Esophagus (tissue), 2 donors: ENCODE results near the gene ALG12. TPM values are rescaled to one million over a fixed set of nuclear protein-coding genes. Genes with fewer than 3 reads are reported as not detected.

ENCODE experiments used
- H3K27ac ChIP-seq, 2 donors: one replicate each; pipeline ENCODE4 v1.5.1; 2013; ENCODE audit warnings: low read depth in 2 of 2, mild to moderate bottlenecking in 2 of 2, inconsistent platforms in 1 of 2, low read length in 1 of 2, moderate library complexity in 1 of 2
- H3K27me3 ChIP-seq, 2 donors: one replicate each; pipeline ENCODE4 v1.6.1; 2013; ENCODE audit warnings: low read length in 2 of 2, control low read depth in 1 of 2, mild to moderate bottlenecking in 1 of 2; ENCODE audit not compliant: insufficient read depth in 2 of 2, control insufficient read depth in 1 of 2
- H3K36me3 ChIP-seq, 2 donors: one replicate each; pipeline ENCODE4 v1.6.1; 2013; ENCODE audit warnings: low read length in 1 of 2; ENCODE audit not compliant: control insufficient read depth in 2 of 2, insufficient read depth in 2 of 2
- H3K4me1 ChIP-seq, 2 donors: one replicate each; pipeline ENCODE4 v1.6.1; 2013; ENCODE audit warnings: low read length in 1 of 2; ENCODE audit not compliant: control insufficient read depth in 2 of 2, insufficient read depth in 2 of 2
- H3K4me3 ChIP-seq, 2 donors: one replicate each; pipeline ENCODE4 v1.5.1; 2013; ENCODE audit warnings: low read length in 2 of 2, mild to moderate bottlenecking in 2 of 2, low read depth in 1 of 2, moderate library complexity in 1 of 2
- H3K9me3 ChIP-seq, 2 donors: one replicate each; pipeline ENCODE4 v1.6.1; 2013; ENCODE audit warnings: mild to moderate bottlenecking in 2 of 2, low read depth in 1 of 2, low read length in 1 of 2, moderate library complexity in 1 of 2; ENCODE audit not compliant: control insufficient read depth in 2 of 2, insufficient read depth in 1 of 2
- WGBS, 2 donors: extraction: QIAGEN DNeasy Blood & Tissue Kit; methylation state at CpG; one replicate each; pipeline ENCODE4 v1.1.7; 2013; 5-methylcytosine and 5-hydroxymethylcytosine counted together
- polyA plus RNA-seq, 2 donors: library from polyadenylated mRNA; stranded (reverse); fragments of 200-250 nt; gene quantifications; one replicate each; pipeline ENCODE4 v1.2.3, GENCODE V29; 2013
- donor health status: healthy with polysubstance abuse.
- donor health status: Bipolar disorder and iron deficiency.

Gene ALG12
- polyA plus RNA-seq, 2 donors: 8.6 TPM

DNA sequence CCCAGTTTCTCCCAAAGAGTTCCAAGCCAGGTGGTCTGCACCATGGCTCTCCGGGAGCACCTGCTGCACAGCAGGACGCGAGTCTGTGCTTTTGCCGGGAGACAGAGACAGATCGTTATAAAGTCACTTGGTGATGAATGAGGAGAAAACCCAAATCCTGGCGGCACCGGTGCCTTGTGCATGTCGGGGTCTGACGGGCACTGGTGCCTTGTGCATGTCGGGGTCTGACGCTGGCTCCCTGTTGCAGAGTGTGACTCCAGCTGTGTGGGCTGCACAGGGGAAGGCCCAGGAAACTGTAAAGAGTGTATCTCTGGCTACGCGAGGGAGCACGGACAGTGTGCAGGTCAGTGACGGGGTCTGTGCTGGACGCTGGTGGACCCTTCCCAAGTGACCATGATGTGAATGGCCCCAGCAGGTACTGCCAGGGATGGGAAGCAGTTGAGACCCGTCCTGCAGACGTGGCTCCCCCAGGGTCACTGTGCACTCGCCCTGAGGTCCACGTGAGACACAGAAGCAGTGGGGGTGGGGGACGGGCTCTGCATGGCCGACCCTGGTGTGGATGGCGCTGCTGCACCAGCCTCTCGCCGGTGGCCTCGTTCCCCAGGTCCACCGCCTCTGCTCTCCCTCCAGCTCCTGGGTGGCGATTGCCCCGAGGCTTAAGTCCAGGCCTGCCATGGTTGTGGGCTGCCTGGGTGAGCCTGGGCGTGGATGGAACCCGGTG is 6.0 kb upstream of the ALG12 start:
- WGBS, 2 donors: 94 to 96% methylated on average over 30 to 31 of the region's 31 CpGs
- no peaks in the 10 kb centered on the region for H3K9me3 ChIP-seq
- no peaks in the 10 kb centered on the region for H3K27me3 ChIP-seq
- H3K27ac ChIP-seq: no peak overlapping the region
- H3K4me3 ChIP-seq: no peak overlapping the region
- peaks cover 0 to 25% of the 10 kb centered on the region in 2 donors for H3K36me3 ChIP-seq
- H3K4me1 ChIP-seq: peaks cover 0 to 2% of the 10 kb centered on the region in 2 donors

DNA sequence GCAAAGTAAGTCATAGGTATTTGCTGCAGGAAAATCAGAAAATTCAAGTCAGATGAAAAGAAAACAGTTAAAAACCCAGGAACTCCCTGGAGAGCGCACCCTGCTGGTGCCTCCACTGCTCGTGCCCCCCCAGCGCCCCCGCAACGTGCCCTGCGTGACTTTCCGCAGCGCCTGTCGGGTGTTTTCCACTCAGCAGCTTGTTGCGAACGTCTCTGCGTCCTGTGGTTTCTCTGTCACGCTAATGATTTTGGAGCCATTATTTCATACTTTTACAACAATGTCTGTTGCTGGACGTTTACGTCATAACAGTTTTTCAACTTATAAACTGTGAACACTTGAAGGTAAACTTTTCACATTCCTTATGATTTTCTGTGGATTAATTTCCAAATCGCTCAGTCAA is 5.2 kb upstream of the ALG12 start:
- 58 to 68% methylated on average over 16 of the region's 16 CpGs for WGBS, 2 donors
- peaks cover 0 to 25% of the 10 kb centered on the region in 2 donors for H3K36me3 ChIP-seq
- H3K27ac ChIP-seq: no peak overlapping the region
- no peaks in the 10 kb centered on the region for H3K9me3 ChIP-seq
- H3K4me3 ChIP-seq: no peak overlapping the region
- H3K4me1 ChIP-seq: peaks cover 0 to 5% of the 10 kb centered on the region in 2 donors
- H3K27me3 ChIP-seq: no peaks in the 10 kb centered on the region

DNA sequence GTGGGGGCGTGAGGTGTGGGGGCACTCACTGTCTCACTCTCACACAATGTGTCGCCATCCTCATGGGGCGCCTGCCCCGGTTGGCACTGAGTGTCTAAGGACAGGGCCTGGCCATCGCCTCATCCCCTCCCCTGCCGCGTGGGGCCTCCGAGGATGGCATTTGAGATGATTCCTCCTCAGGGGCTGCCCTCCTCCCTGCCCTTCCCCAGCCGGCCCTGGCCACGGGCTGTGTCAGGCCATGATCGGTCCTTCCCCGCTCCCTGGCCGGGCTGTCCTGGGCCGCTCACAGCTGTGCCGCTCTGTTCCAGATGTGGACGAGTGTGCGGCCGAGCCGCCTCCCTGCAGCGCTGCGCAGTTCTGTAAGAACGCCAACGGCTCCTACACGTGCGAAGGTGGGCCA is 4.7 kb upstream of the ALG12 start:
- Histone ChIP-seq H3K4me1 (peaks cover 0 to 5% of the 10 kb centered on the region in 2 donors), H3K27ac (no peak overlapping the region), H3K4me3 (no peak overlapping the region), H3K9me3 (no peaks in the 10 kb centered on the region), H3K27me3 (no peaks in the 10 kb centered on the region), H3K36me3 (peaks cover 0 to 24% of the 10 kb centered on the region in 2 donors)
- 81 to 92% methylated on average over 25 of the region's 25 CpGs for WGBS, 2 donors

DNA sequence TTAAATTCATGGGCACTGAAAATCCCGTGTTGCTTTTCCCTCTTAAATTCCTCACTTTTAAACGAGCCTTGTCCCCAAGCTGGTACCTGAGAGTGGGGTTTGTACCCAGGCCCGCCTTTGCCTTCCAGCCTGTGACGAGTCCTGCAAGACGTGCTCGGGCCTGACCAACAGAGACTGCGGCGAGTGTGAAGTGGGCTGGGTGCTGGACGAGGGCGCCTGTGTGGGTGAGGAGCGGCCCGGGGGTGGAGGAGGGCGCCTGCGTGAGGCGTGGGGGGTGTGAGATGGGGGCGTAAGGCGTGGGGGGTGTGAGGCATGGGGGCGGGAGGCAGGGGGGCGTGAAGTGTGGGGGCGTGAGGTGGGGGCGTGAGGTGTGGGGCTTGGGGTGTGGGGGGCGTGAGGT is 4.2 kb upstream of the ALG12 start:
- H3K36me3 ChIP-seq: peaks cover 0 to 19% of the 10 kb centered on the region in 2 donors
- H3K27me3 ChIP-seq: no peaks in the 10 kb centered on the region
- no peak overlapping the region for H3K27ac ChIP-seq
- H3K4me3 ChIP-seq: no peak overlapping the region
- H3K9me3 ChIP-seq: no peaks in the 10 kb centered on the region
- peaks cover 0 to 5% of the 10 kb centered on the region in 2 donors for H3K4me1 ChIP-seq
- WGBS, 2 donors: 73 to 87% methylated on average over 21 to 22 of the region's 22 CpGs

DNA sequence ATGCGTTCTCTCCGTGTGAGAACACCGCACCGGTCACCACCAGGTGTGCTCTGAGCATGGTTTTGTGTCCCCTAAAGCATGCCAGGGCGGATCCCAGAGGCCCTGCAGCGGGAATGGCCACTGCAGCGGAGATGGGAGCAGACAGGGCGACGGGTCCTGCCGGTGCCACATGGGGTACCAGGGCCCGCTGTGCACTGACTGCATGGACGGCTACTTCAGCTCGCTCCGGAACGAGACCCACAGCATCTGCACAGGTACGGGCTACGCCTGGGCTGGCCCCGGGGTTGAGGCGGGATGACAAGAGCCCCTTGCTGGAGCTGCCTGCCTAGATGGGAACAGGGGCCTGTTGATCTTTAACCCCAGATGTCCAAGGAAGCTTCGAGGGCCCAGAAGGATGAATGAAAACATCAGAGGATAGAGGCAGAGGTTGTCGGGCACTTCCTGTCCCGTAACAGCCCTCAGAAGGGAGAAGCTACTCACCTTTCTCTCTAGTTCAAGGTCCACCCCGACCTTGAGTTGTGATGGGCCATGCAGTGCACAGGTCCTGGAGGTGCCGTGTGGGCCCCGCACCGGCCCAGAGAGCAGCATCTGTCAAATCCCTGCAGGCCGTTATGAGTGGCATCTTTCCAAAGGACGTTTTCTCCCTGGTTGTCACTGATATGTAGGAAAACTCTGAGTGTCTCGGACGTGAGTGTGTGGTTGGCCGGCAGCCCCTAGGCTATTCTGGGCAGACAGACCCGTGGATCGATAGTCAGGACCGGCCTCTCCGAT is 3.5 kb upstream of the ALG12 start:
- peaks cover 0 to 18% of the 10 kb centered on the region in 2 donors for H3K36me3 ChIP-seq
- peaks cover 0 to 2% of the 10 kb centered on the region in 2 donors for H3K9me3 ChIP-seq
- WGBS, 2 donors: 90 to 92% methylated on average over 35 of the region's 35 CpGs
- H3K27me3 ChIP-seq: no peaks in the 10 kb centered on the region
- H3K27ac ChIP-seq: no peak overlapping the region
- H3K4me1 ChIP-seq: peaks cover 3 to 11% of the 10 kb centered on the region in 2 donors
- no peak overlapping the region for H3K4me3 ChIP-seq

DNA sequence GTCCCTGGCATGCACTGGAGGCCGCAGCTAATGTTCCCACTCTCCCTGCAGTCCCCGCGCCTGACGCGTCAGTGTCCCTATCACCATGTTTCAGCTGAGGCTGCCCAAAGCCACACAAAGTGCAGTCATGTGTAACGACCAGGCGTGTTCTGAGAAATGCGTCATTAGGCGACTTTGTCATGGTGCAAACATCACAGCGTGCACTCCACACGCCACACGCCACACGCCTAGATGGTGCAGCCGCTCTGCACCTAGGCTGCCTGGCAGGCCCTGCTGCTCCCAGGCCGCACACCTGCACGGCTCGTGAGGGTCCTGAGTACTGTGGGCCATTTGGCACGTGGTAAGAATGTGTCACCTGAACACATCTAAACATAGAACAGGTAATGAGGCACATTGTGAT is 2.6 kb upstream of the ALG12 start:
- Histone ChIP-seq H3K4me1 (peaks cover 5 to 12% of the 10 kb centered on the region in 2 donors), H3K4me3 (no peak overlapping the region), H3K36me3 (peaks cover 0 to 17% of the 10 kb centered on the region in 2 donors), H3K9me3 (peaks cover 0 to 4% of the 10 kb centered on the region in 2 donors), H3K27ac (no peak overlapping the region), H3K27me3 (no peaks in the 10 kb centered on the region)
- WGBS, 2 donors: 94 to 96% methylated on average over 18 of the region's 18 CpGs

DNA sequence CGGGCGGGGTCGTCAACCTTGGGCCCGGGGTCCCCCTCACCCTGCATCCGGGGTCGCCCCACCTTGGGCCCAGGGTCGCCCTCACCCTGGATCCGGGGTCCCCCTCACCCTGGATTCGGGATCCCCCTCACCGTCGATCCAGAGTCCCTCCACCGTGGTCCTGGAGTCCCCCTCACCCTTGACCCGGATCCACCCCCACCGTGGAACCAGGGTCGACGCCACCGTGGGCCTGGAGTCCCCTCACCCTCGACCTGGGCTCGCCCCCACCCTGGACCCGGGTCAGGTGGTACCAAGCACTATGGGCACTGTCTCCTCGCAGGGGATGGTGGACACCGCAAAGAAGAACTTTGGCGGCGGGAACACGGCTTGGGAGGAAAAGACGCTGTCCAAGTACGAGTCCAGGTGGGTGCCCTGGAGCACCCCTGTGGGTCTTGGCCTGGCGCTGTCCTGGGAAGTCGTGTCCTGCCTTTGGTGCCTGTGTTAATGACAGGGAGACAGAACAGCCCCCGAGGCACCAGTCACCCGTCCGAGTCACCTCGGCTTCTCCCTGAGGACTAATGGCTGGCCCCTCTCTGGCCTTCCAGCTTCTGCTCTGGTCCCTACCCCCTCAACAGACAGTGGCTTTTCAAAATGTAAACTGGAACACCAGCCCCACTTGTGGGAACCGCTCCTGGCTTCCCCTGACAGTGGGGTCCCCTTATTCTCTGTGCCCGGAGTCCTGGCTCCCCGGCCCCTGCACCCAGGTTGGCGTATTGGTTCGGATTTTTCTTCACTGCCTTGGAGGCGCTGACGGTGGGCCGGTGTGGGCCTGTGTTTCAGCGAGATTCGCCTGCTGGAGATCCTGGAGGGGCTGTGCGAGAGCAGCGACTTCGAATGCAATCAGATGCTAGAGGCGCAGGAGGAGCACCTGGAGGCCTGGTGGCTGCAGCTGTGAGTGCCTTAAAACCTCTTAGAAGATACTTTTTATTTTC is 958 bp upstream of the ALG12 start:
- Histone ChIP-seq H3K27me3 (no peaks in the 10 kb centered on the region), H3K36me3 (peaks cover 0 to 11% of the 10 kb centered on the region in 2 donors), H3K4me1 (peaks cover 5 to 12% of the 10 kb centered on the region in 2 donors), H3K9me3 (peaks cover 0 to 4% of the 10 kb centered on the region in 2 donors), H3K27ac (peak overlapping the region in 1 of 2 donors; percentile 62), H3K4me3 (peak overlapping the region; percentile 55 to 68)
- WGBS, 2 donors: 39 to 45% methylated on average over 40 to 47 of the region's 47 CpGs

DNA sequence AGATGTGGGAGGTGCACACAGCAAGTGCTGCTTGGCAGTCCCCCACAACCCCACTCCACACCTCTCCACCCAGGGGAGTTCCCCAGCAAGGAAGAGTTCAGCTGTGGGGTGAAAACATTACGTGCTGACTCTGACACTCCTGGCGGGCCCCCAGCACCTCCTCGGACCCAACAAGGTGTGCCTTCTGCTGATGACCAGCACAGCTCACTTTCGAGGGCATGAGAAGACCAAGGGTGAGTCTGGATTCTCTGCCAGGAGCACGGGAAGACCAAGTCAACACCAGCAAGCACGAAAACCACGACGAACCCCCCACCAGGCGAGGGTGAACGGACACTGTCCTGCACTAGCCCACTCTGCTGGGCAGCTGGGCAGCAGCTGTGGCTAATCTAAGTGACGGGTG is 1.4 kb downstream of the ALG12 start:
- Histone ChIP-seq H3K4me3 (no peak overlapping the region), H3K36me3 (peaks cover 0 to 23% of the 10 kb centered on the region in 2 donors), H3K27ac (no peak overlapping the region), H3K4me1 (peaks cover 5 to 12% of the 10 kb centered on the region in 2 donors), H3K27me3 (no peaks in the 10 kb centered on the region), H3K9me3 (peaks cover 0 to 4% of the 10 kb centered on the region in 2 donors)
- 85% methylated on average over 11 of the region's 11 CpGs for WGBS, 2 donors

DNA sequence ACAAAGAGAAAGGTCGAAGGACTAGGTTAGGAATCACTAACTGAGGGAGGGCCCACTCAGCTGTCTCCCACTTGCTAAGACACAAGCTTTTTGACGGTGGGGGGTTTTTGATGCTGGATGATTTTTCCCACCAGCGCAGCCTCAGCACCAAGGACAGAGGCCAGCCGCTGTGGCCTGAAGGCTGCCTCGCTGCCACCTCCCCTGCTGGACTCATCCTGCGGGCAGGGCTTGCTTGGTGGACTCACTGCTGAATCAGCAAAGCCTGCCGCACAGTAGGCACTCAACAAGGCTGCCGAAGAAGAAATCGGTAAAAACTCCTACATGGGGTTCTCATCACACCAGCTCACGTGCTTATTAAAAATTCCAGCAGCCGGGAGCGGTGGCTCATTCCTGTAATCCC is 2.6 kb downstream of the ALG12 start:
- Histone ChIP-seq H3K36me3 (peaks cover 0 to 20% of the 10 kb centered on the region in 2 donors), H3K9me3 (peaks cover 0 to 4% of the 10 kb centered on the region in 2 donors), H3K4me3 (no peak overlapping the region), H3K27me3 (no peaks in the 10 kb centered on the region), H3K4me1 (peaks cover 5 to 10% of the 10 kb centered on the region in 2 donors), H3K27ac (no peak overlapping the region)
- 93 to 97% methylated on average over 12 of the region's 12 CpGs for WGBS, 2 donors
